HG02623 (cell line): Measurements from ENCODE around the gene VANGL2.

Source experiments
- ATAC-seq: cut with Tn5 transposase; IDR thresholded peaks from one replicate; pipeline ENCODE4 v1.9.1; 2021; ENCODE audit warnings: moderate library complexity; ENCODE audit not compliant: unreplicated experiment

Gene VANGL2

DNA sequence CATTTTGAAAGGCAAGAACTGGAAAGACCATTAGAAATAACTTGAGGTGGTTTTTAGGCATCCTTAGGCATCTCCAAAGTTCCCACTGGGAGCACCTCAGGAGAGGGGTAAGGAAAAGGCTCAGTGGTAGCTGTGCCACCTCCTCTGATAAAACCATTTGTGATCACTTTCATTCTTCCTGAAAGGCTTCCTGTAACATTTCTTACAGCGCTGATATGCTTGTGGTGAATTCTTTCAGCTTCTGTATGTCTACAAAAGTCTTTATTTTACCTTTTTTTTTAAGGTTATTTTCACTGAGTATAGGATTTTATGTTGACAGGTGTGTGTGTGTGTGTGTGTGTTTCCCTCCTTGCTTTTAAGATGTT lies 54.8 kb downstream of the VANGL2 start:
- no peak for ATAC-seq

DNA sequence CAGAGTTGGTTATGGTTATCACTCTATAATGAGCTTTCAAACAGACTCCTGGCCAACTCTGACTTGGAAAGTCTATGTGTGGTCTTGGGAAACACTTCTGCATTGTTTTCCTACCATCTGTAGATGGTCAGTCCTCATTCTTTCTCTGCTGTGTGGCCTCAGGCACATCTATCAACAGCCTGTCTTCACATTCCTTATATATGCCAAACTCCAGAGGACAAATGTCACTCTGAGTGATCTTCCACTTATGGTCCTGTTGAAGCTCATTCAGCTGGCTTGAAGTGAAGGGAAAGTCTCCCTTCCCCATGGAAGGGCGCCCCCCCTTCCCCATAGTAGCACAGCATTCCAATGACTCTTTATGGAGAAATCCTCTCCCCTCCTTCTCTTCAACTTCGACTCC lies 58.7 kb downstream of the VANGL2 start:
- no peak for ATAC-seq

DNA sequence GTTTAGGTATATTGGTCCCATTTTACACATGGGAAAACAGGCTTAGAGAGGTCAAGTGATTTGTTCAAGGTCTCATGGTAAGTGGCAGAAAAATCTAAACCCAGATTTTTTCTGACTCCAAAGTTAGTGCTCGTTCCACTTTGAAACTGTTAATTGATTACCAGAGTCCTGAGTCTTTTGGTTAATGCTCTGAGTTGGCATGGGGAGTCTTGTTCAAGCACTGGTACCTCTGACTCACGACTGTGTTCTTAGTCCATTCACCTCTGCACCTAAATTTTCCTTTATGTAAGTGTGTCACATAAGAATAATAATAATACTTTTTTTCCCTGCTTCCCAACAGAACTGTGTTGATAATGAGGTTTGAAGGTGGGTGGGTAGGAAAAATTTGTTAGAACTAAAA lies 59.3 kb downstream of the VANGL2 start:
- no peak for ATAC-seq

DNA sequence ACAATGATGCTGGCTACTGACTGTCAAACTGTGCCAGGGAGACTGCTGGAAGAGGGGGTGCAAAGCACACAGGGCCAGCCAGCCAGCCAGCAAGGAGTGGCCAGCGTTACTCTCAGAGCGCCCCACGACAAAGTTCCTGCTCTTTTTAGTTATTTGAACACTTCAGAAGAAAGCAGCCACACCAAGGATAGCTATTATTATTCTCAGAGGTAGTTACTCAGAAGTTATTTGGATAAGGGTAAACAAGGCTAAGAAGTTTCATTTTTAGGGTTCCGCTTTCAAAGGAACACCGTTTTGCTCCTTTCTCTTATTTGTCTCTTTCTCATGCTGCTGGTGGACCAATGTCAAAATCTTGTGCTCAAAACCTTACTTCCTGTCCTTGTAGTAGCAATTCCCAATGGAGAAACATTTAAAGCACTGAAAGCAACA lies 59.9 kb downstream of the VANGL2 start:
- ATAC-seq = no peak

DNA sequence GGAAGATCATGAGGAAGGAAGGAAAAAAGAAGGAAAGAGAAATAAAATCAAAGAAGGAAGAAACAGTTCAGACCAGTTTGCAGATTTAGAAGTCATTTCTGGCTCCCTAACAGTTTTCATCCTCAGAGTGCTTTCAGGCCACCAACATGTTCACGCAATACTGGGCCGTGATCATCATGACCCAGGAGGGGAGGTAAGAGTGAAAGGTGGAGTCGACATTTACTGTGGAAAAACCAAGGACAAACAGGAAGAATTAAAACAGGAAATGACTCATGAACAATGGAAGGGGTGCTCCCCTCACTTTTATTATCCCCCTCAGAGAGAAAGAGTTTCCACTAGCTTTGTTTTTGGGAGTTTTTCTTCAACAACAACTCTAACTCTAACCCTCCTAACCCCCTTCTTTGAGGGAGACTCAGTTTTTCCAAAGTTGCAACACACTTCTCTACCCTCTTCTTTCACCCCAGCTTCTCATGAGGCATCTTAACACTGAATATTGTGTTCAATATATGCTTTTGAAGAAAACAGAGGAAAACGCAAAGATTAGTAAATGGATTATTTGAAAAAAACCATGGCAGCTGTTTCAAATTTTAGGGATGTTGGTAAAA lies 60.4 kb downstream of the VANGL2 start:
- ATAC-seq = no peak

DNA sequence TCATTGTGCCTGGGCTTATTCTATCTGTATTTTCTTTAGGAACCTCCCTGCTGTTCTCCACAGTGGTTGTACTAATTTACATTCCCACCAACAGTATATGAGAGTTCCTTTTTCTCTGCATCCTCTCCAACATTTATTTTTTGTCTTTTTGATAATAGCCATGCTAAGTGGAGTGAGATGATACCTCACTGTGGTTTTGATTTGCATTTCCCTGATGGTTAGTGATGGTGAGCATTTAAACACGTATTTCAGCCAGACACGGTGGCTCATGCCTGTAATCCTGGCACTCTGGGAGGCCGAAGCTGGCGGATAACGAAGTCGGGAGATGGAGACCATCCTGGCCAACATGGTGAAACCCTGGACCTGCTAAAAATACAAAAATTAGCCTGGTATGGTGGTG lies 64.8 kb downstream of the VANGL2 start:
- no peak for ATAC-seq

DNA sequence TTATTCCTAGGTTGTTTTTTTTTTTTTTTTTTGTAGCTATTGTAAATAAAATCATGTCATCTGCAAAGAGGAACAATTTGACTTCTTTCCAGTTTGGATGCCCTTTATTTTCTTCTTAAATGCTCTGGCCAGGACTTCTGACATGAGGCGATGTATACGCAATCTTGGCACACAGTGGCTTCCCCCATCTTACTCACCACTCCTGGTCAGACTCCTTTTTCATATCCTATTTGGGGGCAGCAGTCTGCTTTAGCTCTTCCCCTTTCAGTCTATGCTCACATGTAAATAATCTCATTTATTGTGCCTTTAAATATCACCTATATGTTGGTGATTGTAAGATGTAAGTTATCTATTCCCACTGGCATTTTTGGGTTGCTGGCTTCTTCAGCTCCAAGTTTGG lies 66.6 kb downstream of the VANGL2 start:
- ATAC-seq = no peak

DNA sequence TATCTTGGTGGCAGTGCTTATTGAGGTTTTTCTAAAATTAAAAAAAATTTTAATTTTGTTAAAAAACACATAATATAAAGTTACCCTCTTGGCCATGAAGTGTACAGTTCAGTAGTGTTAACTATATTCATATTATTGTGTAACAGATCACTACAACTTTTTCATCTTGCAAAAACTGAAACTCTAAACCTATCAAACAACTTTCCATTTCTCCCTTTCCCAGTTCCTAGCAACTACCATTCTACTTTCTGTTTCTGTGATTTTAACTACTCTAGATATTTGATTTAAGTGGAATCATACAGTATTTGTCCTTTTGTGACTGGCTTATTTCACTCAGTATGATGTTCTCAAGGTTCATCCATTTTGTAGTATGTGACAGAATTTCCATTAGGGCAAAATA lies 67.2 kb downstream of the VANGL2 start:
- ATAC-seq = no peak

DNA sequence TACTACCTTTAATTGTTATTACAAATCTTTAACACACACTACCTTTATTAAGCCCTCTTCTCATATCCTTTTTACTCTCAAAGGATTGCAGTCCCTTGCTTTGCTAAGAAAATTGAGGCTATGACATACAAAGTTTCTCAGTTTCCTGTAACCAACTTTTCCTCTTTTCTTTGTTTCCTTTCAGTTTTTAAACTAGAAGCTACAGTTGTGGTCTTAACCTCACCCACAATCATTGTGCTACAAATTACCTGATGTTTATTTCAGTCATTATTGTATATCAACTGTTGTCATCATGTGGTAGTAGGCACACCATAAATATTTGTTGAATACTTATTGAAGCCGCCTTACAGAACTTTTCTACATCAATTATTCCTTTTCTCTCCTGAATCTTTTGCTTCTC lies 70.9 kb downstream of the VANGL2 start:
- ATAC-seq = no peak

DNA sequence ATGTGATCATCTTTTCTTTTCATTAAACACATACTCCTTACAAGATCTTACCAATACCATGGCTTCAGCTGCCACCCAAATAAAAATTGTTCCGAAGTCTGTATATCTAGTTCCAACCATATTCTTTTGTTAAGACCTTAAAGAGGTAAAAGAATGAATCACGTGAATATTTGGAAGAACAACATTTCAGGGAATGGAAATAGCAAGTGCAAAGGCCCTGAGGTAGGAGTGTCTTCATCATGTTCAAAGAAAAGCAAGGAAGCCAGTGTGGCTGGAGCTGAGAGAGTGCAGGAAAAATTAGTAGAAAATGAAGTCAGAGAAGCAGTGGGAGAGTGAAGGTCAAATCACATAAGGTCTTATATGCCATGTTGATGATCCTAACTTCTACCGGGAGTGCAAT lies 71.7 kb downstream of the VANGL2 start:
- ATAC-seq = no peak

DNA sequence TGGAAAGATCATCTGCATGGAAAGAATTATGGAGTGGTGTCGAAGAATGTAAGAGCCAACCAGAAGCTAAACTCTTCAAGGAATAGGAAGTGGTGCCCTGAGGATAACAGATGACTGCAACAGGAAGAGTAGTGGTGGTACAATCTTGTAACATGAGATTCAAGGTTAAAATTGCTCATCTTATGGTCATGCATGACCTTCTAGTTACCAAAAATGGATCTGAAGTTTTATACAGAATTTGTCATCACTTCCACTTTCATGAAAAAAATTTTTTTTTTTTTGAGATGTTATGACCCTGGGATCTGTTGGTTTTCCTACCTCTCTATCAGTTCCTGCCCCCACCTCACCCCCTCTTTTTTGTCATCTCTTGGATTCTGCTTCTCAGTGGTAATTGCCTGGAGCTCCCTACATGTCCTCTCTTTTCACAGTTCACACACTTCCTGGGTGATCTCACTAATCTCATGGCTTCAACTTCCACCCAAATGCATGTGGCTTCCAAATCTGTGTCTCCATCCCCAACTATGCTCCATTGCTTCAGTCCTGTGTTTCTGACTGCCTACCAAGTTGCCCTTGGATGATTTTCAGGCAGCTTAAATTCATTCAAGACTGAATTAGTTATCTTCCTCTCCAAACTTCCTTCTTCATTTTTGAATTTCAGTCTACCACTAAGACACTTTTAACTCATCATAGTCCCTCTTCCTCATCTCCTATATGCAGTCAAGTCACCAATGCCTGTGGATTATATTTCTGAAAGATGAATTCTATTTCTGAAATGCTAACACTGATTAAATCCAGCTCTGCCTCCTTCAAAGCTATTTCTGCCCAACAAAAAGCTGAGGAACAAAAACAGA lies 74.3 kb downstream of the VANGL2 start:
- ATAC-seq = no peak
